Stimulated activated CD8-positive, alpha-beta memory T cell treated with anti-CD3 and anti-CD28 coated beads, Interleukin-12 subunit alpha, Interleukin-12 subunit beta, amount 100 ng/mL, for 4 hours (primary cell): ENCODE measurements around the gene P2RX5.
"Not testable (repeated sequence)": the region's sequence is repeated elsewhere in the genome, so short reads cannot be mapped to it uniquely, and the experiment has no call there.

Experiments
- DNase-seq: peaks from one replicate; pipeline ENCODE4 v3.0.0-alpha.2; 2020; ENCODE audit warnings: low read depth

Gene P2RX5

DNA sequence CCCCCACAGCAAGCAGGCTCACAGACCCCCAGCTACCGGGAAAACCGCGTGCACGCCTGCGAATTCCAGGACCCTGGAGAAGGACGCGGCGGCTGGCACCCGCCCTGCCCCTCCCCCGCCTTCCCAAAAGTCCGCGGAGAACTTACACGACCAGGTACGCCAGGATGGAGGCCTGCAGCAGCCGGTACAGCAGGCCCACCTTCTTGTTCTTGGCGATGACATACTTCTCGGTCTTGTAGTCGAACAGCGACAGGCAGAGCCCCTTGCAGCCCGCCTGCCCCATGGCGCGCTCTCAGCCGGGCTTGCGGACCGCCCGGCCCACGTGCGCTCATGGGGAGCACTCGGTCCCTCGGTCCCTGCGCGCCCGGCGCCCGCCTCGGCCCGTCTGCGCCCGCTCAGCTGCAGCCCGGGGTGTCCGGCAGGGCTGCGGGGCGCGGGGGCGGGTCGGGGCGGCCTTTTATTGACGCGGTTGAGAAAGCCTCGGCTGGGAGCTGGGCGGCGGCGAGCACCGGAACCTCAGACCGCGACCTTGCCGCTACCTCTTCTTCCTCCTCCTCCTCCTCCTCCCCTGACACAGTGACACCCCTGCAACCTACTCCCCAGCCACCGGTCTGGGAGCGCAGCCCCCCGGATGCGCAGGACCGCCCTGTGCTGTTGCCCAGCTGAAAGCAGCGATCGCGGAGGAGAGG, at the start of gene P2RX5:
Gene P2RX5, minus strand, starts transcription at position 433 of the 689 bp plus-strand sequence. Its CDS starts 150 bp downstream, at position 283.
- DNase-seq, result peak; percentile 23

GRCh38 chr17:3745071-3745470, 49.1 kb upstream of the P2RX5 start:
- no peak for DNase-seq

DNA sequence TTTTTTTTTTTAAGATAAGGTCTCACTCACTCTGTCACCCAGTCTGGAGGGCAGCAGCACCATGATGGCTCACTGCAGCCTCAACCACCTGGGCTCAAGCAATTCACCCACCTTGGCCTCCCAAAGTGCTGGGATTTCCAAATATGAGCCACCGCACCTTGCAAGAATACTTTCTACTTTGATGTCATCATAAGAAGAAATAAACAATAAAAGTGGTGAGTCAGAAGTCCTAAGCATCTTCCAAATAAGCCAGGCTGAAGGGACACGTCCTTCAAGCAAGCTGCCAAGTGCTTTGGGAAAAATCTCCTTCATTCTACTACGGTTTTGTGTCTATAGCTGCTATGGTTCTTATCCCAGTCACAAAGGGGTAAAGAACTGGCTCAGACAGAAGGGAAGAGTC, 48.1 kb upstream of the P2RX5 start:
- DNase-seq, result no peak

- no peak for DNase-seq
Observed at GRCh38 chr17:3740611-3741073, 44.7 kb upstream of the P2RX5 start.

GRCh38 chr17:3739422-3740124, 43.6 kb upstream of the P2RX5 start:
- no peak for DNase-seq

DNA sequence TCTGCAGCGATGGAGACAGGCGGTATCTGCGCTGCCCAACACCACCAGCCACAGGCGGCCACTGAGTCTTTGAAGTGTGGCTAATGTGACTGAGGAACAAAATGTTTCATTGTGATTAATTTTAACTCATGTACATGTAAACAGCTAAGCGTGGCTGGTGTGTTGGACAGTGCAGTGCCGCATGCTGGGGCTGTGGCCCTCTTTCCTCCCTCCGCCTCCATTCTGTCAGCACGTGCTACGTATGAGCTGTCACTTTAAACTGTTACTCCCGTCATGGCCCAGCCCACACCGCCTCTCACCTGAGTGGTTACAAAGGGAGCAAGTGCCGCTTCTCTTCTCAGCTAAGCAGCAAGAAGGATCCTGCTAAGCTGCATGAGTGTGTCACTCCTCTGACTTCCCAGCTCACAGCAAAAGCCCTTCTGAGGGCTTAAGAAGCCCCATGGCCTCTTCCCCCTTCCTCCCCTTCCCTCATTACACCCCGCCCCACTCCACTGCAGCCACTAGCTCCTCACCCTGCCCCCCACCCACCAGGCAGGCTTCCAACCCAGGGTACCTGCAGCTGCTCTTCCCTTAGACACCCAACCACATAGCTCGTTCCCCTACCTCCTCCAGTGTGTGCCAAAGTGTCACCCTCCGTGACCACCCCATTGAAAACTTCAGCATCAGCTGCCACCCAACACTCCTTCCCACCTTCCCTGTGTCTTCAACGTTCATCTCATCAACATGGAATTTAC, 42.8 kb upstream of the P2RX5 start:
- DNase-seq, result peak; percentile 65

DNA sequence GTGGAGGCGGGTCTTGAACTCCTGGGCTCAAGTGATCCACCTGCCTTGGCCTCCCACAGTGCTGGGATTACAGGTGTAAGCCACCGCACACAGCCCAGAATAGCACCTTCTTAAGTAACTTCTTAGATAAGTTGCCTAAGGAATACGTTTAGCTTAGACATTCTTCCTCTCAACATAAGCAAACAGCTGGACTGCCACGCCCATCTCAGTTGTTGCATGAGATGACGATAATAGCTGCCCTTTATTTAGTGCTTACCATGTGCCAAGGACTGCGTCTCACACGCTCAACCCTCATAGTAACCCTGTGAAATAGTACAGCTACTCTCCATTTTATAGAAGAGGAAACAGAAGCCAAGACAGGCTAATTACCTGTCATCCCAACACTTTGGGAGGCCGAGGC, 39.6 kb upstream of the P2RX5 start:
- DNase-seq, result no peak

GRCh38 chr17:3734911-3735276, 38.9 kb upstream of the P2RX5 start:
- DNase-seq, result not testable (repeated sequence)

DNA sequence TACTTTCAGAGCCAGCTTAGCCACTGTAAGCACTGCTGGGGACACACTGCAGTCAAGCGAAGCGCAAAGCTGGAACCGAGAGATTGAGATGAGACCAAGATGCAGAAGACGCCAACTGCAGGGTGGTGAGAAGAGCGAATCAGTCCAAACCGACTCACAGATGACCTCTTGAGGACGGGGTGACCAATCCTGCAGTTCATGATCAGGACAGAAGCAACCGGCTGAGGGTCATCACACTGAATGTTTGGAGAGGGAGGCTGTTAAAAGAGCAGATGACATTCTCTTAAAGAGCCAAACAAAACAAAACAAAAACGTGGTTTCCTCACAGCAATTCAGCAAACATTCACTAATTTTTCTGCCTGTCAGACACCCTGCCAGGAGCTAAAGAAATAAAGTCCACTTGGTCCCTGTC, 36.3 kb upstream of the P2RX5 start:
- no peak for DNase-seq

DNA sequence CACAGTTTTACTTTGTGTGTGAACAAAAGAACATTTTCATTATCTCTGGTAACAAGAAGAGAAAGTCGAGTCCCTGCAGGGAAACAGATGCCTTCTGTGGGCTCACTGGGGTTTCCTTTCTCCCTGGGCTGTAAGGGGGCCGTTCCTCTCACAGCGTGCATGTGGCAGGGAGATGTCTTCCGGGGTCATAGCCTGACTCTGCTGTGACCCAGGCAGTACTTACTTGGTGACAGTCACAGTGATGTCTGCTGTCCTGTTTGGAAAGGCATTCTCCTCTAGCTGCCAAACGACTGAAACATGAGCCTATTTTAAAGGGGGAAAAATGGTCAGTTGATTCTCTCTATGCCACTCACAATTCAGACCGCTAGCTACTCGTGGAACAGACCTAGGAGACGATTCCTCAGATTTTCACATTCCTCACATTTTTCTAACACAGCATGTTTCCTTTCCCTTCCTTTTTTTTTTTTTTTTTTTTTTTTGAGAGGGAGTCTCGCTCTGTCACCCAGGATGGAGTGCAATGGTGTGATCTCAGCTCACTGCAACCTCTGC, 35.0 kb upstream of the P2RX5 start:
- DNase-seq, result no peak

- no peak for DNase-seq
Observed at GRCh38 chr17:3729881-3730280, 33.9 kb upstream of the P2RX5 start.

DNA sequence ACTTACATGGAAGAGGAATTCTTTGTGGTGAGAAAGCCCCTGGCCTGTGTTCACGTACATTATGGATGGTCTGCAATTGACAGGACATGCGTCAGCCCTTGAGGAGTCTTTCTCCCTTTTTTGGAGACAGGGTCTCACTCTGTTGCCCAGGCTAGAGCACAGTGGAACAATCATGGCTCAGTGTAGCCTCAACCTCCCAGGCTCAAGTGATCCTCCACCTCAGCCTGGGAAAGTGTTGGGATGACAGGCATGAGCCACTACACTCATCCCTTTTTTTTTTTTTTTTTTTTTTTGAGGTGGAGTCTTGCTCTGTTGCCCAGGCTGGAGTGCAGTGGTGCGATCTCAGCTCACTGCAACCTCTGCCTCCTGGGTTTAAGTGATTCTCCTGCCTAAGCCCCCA, 32.1 kb upstream of the P2RX5 start:
- DNase-seq, result not testable (repeated sequence)

DNA sequence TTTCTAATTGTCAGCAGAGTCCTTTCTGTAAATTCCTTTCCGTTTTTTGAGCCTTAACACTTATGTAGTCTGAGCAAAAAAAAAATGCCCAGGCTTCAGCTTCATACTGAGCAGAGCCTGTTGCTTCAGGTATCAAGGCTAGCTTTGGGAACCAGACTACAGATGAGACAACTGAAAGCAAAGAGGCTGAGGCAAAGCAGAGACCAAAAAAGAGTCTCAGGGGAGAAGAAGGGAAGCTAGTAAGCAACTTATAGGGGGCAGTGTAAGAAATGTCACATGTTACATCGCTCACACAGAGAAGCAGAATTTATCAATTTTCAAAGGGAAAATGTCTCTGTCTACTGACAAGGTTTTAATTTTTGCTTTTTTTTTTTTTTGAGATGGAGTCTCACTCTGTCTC, 31.1 kb upstream of the P2RX5 start:
- DNase-seq, result no peak

DNA sequence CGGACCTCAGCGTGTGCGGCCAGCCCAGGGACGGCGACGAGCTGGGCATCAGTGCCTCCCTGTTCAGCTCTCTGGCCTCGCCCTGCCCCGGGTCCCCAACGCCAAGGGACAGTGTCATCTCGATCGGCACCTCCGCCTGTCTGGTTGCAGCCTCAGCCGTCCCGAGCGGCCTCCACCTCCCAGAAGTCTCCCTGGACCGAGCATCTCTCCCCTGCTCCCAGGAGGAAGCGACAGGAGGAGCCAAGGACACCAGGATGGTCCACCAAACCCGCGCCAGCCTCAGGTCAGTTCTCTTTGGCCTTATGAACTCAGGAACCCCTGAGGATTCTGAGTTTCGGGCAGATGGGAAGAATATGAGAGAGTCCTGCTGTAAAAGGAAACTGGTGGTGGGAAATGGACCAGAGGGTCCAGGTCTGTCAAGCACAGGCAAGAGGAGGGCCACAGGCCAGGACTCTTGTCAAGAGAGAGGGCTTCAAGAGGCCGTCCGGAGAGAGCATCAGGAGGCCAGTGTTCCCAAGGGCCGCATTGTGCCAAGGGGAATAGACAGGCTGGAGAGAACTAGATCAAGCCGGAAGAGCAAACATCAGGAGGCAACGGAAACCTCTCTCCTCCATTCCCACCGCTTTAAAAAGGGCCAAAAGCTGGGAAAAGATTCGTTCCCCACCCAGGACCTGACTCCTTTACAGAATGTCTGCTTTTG, 28.6 kb upstream of the P2RX5 start:
- DNase-seq, result no peak

DNA sequence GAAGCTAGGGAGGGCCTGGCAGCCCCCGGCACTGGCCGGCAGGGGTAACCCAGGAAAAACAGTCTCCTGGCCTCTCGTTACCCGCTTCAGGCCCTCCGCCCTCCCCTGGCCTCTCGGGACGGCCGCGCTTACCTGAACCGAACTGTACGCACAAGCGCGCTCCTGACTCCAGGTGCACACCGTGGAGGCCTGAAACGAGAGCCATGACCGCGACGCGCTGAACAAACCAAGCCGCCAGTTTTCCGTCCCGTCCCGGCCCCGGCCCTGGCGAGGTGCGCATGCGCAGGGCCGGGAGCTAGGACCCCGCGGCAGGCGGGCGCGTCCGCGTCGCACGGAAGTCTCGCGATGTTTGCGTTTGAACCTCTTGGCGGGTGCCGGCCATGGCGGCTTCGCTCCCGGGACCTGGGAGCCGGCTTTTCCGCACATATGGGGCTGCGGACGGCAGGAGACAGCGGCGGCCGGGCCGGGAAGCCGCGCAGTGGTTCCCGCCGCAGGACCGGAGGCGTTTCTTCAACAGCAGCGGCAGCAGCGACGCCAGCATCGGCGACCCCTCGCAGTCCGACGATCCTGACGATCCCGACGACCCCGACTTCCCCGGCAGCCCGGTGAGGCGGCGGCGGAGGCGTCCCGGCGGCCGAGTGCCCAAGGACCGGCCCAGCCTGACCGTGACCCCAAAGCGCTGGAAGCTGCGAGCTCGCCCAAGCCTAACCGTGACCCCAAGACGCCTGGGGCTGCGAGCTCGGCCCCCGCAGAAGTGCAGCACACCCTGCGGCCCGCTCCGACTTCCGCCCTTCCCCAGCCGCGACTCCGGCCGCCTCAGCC, 27.8 kb upstream of the P2RX5 start, which contains the start of gene HASPIN:
Gene HASPIN, plus strand, starts transcription at position 348 of the 822 bp plus-strand sequence. Its CDS starts 33 bp downstream, at position 381.
- peak; percentile 84 for DNase-seq

DNA sequence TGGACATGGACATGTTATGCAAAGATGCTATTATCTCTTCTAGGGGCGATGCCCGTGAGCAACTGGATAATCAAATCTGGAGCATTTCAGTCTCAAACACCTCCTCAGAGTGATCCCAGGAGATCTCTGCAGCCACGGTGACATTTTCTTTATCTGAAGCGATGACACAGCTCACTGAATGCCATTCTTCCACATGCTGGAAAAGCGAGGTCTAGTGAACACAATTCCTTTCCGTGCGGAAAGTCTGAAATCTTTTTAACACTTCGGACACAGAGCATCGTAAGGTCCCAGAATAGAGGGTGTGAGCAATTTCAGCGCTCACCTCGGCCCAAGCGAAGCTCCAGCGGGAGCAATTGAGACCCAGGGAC, 27.2 kb upstream of the P2RX5 start:
- DNase-seq, result no peak

DNA sequence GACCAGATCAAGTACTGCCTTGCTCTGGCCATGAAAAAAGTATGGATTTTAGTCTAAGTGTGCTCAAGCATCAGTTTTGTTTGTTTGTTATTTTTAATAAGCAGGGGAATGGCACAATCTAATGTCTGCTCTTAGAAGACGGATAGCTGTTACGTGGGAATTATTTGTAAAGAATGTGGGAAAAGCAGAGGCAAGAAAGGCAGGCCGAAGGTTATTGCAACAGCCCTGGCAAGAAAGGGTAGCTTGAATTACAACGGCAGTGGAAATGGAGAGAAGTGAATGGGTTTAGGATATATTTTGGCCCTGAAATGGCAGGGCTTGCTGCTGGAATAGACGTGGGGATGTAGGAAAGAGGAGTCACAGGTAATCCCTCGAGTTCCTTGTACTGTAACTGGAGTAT, 26.8 kb upstream of the P2RX5 start:
- no peak for DNase-seq

DNA sequence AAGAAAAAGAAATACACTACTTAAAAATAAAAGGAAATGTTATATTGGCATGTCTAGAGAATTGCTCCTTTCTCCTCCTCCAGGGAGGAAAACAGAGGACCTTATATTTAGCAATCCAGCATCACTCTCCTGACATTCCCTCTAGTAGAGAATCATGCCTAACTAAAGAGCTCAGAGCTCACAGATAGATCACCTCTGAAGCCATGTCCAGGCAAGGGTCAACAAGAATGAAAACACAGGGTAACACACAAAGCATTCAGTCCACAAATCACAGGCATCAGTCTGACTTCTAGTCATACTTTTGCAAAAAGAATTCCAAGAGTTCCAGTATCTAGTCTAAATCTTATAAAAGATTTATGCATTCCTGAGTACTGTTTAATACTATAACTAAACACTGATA, 23.3 kb upstream of the P2RX5 start:
- no peak for DNase-seq

GRCh38 chr17:3718201-3718600, 22.2 kb upstream of the P2RX5 start:
- no peak for DNase-seq

GRCh38 chr17:3715296-3715695, 19.3 kb upstream of the P2RX5 start:
- no peak for DNase-seq

- DNase-seq, result no peak
Observed at GRCh38 chr17:3712811-3713463, 17.0 kb upstream of the P2RX5 start.
